Tibial artery (tissue), 4 donors: Measurements from ENCODE around the gene FNBP1L.

ENCODE experiments used
- DNase-seq, 2 donors: peaks; one replicate each; pipeline ENCODE4 v3.0.0-alpha.2; 2019
- H3K27ac ChIP-seq, 2 donors: fragments of 200-600 bp; sonication (generic) in 1 of 2; 1 replicate in 1 of 2; 2 replicates in 1 of 2; pipeline ENCODE4 v1.5.1; 2018 to 2019; ENCODE audit warnings: mild to moderate bottlenecking in 1 of 2
- H3K27me3 ChIP-seq, 2 donors: fragments of 200-600 bp; sonication (generic) in 1 of 2; one replicate each; pipeline versions ENCODE4 v1.5.1 to v1.6.0; 2016 to 2019
- H3K36me3 ChIP-seq, 3 donors: fragments of 200-600 bp; sonication (generic) in 2 of 3; one replicate each; pipeline ENCODE4 v1.5.1; 2016 to 2019; ENCODE audit warnings: mild to moderate bottlenecking in 2 of 3
- H3K4me1 ChIP-seq, 4 donors: fragments of 200-600 bp; sonication (generic) in 2 of 4; 1 replicate in 3 of 4; 2 replicates in 1 of 4; pipeline ENCODE4 v1.5.1; 2016 to 2019
- H3K4me3 ChIP-seq, 2 donors: fragments of 200-600 bp; sonication (generic) in 1 of 2; 1 replicate in 1 of 2; 2 replicates in 1 of 2; pipeline ENCODE4 v1.5.1; 2018 to 2019; ENCODE audit warnings: mild to moderate bottlenecking in 2 of 2
- H3K9me3 ChIP-seq, 3 donors: fragments of 200-600 bp; sonication (generic) in 1 of 3; one replicate each; pipeline ENCODE4 v1.5.1; 2016 to 2019
- CTCF ChIP-seq, 2 experiments: fragments of 200-600 bp in 1 of 2; fragments of 450-650 bp in 1 of 2; IDR thresholded peaks; one replicate each; pipeline ENCODE4 v1.5.1; 2017 to 2019; ENCODE audit warnings: antibody characterized with exemption in 2 of 2, mild to moderate bottlenecking in 1 of 2, moderate library complexity in 1 of 2
- intact Hi-C: fragments of 100-400 bp; cut with DNase I; formaldehyde crosslinking; loops from one replicate; pipeline ENCODE4 v1.15.0; 2023; ENCODE audit warnings: low total_unique reads

FNBP1L gene

GRCh38 chr1:93436496-93436895 is 11.4 kb upstream of the FNBP1L start:
- intact Hi-C loops, result loop anchor here (5.0 to 10.0 kb wide), 2 partner anchors 188 to 376 kb away; no protein-coding TSS in a partner anchor

GRCh38 chr1:93437976-93438605 is 9.8 kb upstream of the FNBP1L start:
- peak; percentile 66 to 76 for TF ChIP-seq CTCF (IDR thresholded peaks at IDR 0.05)
- no peak for DNase-seq
- Histone ChIP-seq H3K4me3 (no peak overlapping the region), H3K9me3 (no peaks in the 10 kb centered on the region), H3K4me1 (no peaks in the 10 kb centered on the region), H3K27me3 (peaks cover 0 to 7% of the 10 kb centered on the region in 2 donors), H3K36me3 (no peaks in the 10 kb centered on the region), H3K27ac (no peak overlapping the region)
- intact Hi-C loops, result loop anchor here (5.0 to 10.0 kb wide), 2 partner anchors 187 to 374 kb away; no protein-coding TSS in a partner anchor

More at GRCh38 chr1:93436496-93436895, 11.4 kb upstream of the FNBP1L start:
- no peak for TF ChIP-seq CTCF (IDR thresholded peaks at IDR 0.05)
- H3K9me3 ChIP-seq, result no peaks in the 10 kb centered on the region
- no peak overlapping the region for H3K4me3 ChIP-seq
- no peaks in the 10 kb centered on the region for H3K4me1 ChIP-seq
- no peak for DNase-seq
- H3K36me3 ChIP-seq, result no peaks in the 10 kb centered on the region
- H3K27ac ChIP-seq, result no peak overlapping the region
- peaks cover 0 to 7% of the 10 kb centered on the region in 2 donors for H3K27me3 ChIP-seq

- H3K36me3 ChIP-seq, result no peaks in the 10 kb centered on the region
- no peak for TF ChIP-seq CTCF (IDR thresholded peaks at IDR 0.05)
- no peak overlapping the region for H3K27ac ChIP-seq
- intact Hi-C loops, result loop anchor here (5.0 to 10.0 kb wide), 2 partner anchors 186 to 374 kb away; no protein-coding TSS in a partner anchor
- peaks cover 0 to 7% of the 10 kb centered on the region in 2 donors for H3K27me3 ChIP-seq
- DNase-seq, result no peak
- no peak overlapping the region for H3K4me3 ChIP-seq
- H3K4me1 ChIP-seq, result no peaks in the 10 kb centered on the region
- no peaks in the 10 kb centered on the region for H3K9me3 ChIP-seq
Measured at GRCh38 chr1:93438716-93439115, 9.2 kb upstream of the FNBP1L start.

- Histone ChIP-seq H3K9me3 (no peaks in the 10 kb centered on the region), H3K4me3 (no peak overlapping the region), H3K27me3 (no peaks in the 10 kb centered on the region), H3K27ac (no peak overlapping the region), H3K36me3 (no peaks in the 10 kb centered on the region), H3K4me1 (no peaks in the 10 kb centered on the region)
- DNase-seq, result no peak
- TF ChIP-seq CTCF (IDR thresholded peaks at IDR 0.05), result no peak
- intact Hi-C loops, result loop anchor here (10.0 kb wide), 2 partner anchors 155 to 405 kb away; no protein-coding TSS in a partner anchor
Measured at GRCh38 chr1:93440272-93440671, 7.6 kb upstream of the FNBP1L start.

GRCh38 chr1:93440706-93441105 is 7.2 kb upstream of the FNBP1L start:
- H3K4me3 ChIP-seq, result no peak overlapping the region
- no peaks in the 10 kb centered on the region for H3K36me3 ChIP-seq
- H3K27me3 ChIP-seq, result no peaks in the 10 kb centered on the region
- H3K27ac ChIP-seq, result no peak overlapping the region
- intact Hi-C loops, result loop anchor here (10.0 kb wide), 2 partner anchors 154 to 404 kb away; no protein-coding TSS in a partner anchor
- H3K4me1 ChIP-seq, result no peaks in the 10 kb centered on the region
- no peak for TF ChIP-seq CTCF (IDR thresholded peaks at IDR 0.05)
- H3K9me3 ChIP-seq, result no peaks in the 10 kb centered on the region
- DNase-seq, result no peak
